HG03442 (cell line): Measurements from ENCODE around the gene S100A12.
"Not testable (repeated sequence)": the region's sequence is repeated elsewhere in the genome, so short reads cannot be mapped to it uniquely, and the experiment has no call there.

Experiments used
- ATAC-seq: cut with Tn5 transposase; IDR thresholded peaks from one replicate; pipeline ENCODE4 v1.9.1; 2021; ENCODE audit warnings: mild to moderate bottlenecking, moderate library complexity; ENCODE audit not compliant: unreplicated experiment

Gene S100A12

DNA sequence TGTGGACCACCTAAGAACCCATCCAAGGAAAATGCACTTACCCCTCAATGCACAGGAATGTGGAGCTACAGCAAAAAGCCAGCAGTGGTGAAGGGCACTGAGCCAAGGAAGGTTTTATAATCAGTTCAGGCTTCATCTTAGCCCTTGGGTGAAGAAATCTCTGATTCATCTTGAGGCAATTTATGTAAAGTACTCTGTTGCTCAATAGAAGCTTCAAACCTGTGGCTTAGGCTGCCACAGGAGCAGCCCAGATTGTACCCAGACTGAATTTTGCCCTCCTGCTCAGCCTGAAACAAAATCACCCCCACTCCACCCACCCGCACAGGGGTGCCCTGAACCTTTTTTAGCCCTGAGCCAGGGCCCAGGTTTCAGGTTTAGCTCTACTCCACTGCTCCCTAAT lies at the start of gene S100A12:
S100A12 (minus strand) TSS at position 111 of the 400 bp plus-strand sequence. CDS start 1,029 bp downstream, outside the sequence.
- no peak for ATAC-seq

DNA sequence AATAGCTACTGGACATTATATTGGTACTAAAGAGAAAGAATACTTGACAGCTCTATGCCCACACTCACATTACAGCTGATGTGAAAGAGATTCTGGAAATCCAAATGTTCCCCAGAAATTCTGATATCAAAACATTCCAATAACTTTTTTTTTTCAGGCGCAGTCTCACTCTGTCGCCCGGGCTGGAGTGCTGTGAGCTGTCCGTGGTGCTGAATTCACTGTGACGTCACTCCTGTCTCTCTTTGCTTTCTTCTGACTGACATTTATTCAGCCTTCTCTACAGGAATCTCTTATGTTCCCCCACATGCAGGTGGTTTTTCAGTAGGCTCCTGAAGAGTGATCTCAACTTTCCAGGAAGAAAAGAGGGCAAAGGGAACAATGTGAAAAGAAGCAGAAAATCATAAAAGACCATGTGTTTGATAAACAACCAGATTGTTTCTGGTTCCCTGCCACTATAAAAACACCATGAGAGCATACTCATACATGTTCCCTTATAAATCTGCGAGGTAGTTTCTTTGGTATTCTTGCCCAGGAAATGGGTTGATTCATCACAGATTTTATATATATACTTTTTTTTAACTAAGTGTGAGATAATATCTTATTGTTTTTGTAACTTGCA lies 47.1 kb upstream of the S100A12 start:
- ATAC-seq: no peak

DNA sequence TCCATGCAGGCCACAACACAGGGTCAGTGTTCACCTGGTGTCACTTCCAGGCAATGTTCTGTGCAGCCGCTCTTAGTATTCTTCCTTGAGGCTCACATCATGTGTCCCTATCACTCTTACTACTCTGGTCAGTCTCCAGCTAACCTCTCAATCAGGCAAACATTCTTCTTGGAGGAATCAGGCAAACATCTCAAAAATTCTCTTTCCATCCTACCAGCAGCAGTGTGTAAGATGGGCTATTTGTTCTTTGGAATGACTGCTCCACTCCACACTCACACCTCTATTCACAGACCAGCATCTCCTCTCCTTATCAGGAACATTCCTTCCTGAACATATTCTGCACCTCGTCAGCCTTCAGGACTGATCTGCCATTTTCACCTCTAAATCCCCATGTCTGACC lies 44.9 kb upstream of the S100A12 start:
- ATAC-seq: no peak

DNA sequence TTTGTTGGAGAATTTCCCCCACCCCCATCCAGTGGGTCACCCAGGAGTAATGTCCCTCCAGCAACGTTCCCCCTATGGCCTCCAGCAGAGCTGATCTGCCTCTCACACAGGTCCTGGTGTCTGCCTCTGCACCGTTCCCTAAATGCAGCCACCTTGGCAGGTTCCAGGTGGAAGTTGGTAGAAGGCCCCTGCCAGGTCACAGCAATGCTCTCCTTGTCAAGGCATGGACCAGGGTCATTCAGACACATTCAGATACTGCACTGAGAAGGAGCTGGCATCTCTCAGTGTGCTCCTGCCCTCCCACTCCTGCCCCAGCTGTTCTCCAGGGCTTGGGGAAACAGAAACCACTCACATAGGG lies 44.0 kb upstream of the S100A12 start:
- not testable (repeated sequence) for ATAC-seq

DNA sequence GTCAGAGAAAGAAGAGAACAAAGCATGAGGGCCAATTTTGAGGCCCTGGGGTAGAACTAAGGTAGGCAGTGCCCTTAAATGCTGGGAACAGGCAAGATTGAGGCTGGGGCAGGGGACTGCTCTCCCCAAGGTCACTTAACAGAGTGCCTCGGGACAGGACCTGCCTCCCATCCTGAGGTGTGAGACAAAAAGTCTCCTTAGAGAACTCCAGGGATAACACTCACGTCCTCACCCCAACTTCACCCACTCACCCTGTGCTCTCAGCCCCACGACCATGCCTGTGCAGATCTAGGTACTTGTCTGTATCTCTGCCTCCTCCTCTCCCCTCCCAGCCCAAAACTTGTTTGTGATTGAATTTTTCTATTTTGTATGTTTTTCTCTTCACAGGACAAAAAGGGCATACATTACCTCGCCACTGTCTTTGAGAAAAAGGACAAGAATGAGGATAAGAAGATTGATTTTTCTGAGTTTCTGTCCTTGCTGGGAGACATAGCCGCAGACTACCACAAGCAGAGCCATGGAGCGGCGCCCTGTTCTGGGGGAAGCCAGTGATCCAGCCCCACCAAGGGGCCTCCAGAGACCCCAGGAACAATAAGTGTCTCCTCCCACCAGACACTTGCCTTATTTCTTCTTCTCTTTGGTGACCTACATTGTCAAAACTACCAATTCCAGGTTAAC lies 43.5 kb upstream of the S100A12 start:
- ATAC-seq: not testable (repeated sequence)

DNA sequence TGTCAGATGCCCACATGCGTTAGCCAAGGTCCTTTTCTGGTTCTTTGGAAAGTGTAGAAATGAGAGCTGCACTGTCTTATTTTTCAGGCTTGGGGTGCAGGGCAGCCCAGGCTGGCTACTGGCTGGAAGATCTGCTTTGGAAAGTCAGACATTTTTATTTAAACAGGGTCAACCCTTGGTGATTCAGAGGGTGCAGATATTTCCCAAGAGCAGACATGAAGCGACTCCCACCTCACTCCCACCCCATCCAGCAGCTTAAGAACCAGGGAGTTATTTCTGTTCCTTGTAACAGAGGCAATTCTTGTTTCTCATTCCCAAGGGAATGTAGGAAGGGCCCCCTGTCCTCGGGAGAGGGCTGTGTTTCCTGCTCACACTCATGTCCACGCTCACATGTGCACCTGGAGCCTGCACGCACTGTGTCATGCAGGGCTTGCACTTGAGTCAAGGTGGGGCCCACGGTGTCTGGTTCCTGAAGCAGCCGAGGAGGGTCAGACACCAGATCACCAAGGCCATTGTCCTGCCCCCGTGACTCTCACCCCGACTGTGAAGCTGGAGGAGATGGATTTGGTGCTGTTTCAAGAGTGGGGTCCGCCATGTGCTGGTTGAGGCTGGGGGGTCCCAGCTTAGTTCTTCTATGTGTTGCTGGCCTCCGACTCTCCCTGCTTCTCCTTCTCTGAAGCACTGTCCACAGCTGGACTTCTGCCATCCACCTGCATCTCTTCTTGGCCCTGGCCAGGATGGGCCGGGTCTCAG lies 41.9 kb upstream of the S100A12 start:
- no peak for ATAC-seq

DNA sequence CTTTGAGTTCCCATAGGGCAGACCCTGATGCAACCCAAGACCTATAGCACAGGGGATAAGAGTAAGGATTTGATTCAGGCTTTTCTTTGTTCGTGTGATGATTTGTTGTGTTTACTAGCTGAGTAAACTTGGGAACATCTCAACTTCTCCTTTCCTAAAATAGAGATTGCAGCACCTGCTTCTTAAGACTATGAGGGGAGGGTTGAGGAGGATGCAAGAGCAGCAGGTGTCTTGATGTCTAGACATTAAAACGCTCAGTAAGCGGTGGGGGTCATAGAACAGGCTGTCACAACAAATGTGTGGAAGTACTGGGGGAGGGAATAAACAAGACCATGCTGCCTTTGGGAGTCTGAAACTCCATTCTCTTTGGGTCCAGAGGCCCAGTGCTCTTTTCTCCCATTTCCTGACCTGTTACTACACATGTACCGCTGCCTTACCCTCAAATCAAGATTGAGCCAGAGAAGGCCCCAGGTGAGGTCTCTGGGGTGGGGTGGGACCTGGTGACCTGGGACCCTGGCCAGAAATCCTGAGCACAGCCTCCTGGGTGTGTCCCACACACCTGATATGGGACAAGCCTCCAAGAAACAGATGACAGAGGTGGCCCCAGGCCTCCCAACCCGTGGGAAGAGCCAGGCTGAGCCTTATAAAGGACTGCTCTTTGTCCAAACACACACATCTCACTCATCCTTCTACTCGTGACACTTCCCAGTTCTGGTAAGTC lies 40.6 kb upstream of the S100A12 start, which contains the start of gene S100A7A:
S100A7A (plus strand) TSS at position 671 of the 721 bp plus-strand sequence. CDS start 1,563 bp downstream, outside the sequence.
- ATAC-seq: no peak

DNA sequence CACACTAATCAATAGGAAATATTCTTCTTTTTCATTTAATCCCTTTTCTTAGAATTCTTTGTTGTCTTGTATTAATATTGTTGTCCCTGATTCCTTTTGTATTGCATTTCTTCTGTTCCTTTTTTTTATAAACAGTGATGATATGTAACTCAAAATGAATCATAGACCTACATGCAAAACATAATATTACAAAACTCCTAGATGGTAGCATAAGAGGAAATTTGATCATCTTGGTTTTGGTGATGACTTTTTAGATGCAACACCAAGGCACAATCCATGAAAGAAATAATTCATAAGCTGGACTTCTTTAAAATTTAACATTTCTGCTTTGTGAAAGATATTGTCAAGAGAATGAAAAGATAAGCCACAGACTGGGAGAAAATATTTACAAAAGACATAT lies 38.5 kb upstream of the S100A12 start:
- ATAC-seq: not testable (repeated sequence)

DNA sequence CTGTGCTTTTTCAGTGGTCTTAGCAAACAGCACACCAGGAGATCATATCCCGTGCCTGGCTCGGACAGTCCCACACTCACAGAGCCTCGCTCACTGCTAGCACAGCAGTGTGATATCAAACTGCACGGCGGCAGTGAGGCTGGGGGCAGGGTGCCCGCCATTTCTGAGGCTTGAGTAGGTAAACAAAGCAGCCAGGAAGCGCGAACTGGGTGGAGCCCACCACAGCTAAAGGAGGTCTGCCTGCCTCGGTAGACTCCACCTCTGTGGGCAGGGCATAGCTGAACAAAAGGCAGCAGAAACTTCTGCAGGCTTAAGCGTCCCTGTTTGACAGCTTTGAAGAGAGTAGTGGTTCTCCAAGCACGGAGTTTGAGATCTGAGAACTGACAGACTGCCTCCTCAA lies 31.9 kb upstream of the S100A12 start:
- not testable (repeated sequence) for ATAC-seq

DNA sequence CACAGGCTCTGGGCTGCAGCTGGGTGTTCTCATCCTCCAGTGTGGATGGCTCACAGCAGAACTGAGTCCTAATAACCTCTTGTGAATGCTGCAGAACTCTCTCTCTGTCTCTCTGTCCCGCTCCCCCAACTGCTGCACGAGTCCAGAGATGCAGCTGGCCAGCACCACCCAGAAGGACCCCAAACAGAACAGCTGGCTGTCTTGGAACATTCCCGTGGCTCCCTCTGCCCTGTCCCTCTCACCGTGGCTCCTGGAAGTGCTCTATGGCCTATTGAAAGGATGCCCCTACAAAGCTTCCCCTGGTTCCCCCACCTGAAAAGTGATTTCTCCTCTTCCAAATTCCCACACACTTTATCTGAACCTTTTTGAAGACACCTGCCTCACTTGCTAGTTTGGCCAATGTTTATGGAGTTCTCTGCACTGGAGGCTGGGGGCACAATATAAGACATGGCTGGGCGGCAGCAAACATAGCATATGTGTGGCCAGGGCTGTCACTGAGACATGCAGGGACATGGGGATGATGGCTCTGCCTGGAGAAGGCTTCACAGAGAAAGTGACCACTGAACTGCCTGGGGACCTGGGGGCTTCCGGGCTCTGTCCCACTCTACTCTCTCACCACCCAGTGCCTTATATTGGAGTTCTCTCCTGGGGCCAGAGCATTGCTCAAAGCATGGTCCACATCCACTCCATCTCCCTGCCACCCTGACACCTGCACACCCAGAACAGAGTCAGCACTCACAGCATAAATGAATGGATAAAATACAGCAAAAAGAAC lies 30.6 kb upstream of the S100A12 start:
- not testable (repeated sequence) for ATAC-seq

DNA sequence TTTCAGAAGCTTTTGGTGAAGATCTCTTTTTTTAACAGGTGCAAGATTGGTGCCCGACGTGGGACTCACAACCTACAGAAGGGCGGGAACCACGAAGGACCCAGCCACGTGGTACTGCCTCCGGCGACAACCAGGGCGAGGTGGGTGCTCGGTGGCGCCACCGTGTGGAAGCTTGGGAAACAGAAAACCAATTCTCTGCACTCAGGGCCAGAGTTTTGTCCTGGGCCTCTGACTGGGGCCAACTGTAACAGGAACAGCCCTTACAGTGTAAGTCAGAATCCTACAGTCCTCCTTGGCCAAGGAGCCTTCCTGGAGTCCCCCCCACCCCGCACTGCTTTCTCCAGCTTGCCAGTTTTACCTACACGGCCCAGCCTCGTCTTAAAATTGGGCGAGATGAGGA lies 29.3 kb upstream of the S100A12 start:
- ATAC-seq: no peak

DNA sequence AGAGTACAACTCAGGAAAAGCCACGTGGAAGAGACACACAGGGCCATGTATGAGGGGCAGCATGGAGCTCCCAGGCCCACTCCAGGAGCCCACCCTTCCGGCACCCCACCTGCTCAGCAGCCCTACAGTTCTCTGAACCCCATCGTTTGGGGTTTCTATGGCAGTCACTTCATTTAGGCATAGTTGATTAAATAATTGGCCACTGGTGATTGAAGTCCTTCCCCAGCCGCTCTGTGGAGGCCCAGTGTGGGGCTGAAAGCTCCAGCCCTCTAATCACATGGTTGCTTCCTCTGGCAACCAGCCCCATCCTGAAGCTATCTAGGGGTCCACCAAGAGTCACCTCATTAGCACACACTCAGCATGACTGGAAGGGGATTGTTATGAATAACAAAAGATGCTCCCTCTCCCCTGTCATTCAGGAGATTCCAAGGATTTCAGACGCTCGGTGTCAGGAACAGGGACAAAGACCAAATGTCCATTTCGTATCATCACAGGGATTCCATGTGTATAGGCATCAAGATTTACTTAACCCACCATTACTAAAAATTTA lies 28.7 kb upstream of the S100A12 start:
- ATAC-seq: no peak

DNA sequence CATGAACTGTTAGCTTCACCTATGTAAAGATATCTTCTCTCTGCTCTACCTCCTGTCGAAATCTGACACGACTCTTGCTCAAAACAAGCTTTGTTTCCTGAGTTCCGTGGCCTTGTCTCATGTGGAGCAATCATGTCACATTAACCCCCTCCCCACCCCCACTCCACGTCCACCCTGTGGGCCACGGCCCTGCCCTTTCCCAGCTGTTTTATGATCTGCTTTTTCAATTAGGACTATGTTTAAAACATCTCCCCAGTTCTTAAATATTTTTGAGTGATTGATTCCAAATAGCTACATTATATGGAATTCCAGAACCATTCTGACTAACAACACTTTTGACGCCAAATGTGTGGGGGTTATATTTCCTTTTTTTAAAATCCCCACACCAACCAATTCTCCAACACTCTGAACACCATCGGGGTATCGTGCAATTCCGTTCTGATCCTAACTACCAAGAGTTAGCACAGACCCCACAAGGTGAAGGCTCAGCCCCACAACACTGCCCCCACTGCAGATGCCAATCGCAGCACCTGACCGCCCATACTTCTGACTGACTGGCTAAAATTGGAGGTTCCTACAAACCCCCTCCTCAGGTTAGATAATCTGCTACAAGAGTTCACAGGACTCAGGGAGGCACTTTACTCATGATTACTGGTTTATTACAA lies 28.1 kb upstream of the S100A12 start:
- no peak for ATAC-seq

DNA sequence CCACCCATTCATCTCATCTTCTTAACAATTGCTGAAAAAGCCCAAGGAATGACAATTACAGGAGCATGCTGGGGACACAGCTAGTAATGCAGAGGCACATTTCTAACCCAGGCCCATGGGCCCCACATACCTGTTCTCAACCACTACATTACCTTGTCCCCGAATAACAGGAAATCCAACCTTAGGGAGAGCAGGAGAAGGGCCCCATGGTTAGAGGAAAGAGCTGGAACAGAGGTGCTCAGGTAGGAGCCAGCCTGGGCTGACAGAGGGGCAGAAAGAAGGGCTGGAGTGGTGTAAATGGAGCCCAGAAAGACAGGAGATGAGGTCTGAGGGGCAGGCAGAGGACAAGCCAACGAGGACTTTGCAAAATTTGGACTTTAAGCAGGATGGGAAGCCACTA lies 26.8 kb upstream of the S100A12 start:
- ATAC-seq: no peak

DNA sequence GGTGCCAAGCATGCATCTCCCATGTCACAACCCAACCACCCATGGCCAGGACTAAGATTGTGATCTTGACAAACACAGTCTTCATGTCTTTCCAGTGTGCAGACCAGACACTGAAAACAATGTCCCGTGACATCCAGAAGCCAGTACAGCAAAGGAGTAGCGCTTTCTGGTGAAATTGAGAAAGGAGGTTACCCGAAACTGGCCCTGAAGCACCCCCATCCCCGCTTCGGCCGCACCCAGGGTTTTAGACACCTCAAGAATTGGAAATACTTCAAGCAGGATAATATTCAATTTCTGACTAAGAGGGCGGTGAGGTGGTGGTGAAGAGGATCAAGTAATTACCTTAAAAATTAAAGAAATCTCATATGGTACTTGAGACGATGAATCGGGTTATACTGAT lies 26.0 kb upstream of the S100A12 start:
- no peak for ATAC-seq

DNA sequence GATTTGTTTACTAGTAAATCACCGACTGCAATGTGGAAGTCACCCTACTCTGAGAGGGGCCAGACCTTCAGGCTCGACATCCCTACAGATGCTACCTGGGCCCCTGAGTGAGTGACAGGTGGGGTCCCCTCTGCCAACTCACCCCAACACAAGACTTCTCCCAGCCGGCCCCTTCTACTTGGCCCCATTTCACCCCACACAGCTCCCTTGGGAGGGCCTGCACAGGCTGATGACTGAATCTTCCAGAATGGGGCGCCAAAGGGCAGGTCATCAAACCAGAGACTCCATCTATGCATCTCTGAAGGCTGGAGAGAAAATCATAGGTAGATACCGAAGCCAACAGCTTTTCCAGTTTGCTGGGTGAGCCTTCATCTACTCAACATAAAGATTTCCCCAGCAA lies 24.8 kb upstream of the S100A12 start:
- ATAC-seq: no peak

DNA sequence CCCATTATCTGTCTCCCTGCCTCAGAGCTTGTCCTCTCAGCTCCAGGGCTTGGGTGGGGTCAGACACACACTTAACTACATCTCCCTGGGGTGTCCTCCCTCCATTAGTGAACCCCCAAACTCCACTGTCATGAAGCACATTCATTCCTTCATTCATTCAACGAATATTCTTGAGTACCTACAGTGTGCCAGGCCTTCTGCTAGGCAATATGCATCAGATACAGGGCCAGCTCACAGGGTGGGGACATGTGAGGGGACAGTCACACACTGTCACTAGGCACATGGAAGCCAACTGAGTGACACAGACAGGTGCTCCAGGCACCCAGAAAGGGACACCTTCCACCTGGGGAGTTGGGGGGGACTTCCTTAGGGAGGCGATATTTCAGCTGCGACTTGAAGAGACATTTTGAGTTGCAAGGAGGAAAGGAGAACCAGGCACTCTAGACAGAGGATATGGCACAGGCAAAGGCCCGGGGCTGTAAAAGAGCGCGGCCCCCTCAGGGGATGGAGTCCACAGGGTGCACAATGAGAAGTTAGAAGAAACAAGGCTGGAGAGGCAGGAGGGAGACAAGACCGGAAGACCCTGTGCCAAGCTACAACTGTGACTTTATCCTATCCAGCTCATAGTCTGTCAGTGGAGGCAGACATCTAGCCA lies 24.1 kb upstream of the S100A12 start:
- ATAC-seq: no peak

DNA sequence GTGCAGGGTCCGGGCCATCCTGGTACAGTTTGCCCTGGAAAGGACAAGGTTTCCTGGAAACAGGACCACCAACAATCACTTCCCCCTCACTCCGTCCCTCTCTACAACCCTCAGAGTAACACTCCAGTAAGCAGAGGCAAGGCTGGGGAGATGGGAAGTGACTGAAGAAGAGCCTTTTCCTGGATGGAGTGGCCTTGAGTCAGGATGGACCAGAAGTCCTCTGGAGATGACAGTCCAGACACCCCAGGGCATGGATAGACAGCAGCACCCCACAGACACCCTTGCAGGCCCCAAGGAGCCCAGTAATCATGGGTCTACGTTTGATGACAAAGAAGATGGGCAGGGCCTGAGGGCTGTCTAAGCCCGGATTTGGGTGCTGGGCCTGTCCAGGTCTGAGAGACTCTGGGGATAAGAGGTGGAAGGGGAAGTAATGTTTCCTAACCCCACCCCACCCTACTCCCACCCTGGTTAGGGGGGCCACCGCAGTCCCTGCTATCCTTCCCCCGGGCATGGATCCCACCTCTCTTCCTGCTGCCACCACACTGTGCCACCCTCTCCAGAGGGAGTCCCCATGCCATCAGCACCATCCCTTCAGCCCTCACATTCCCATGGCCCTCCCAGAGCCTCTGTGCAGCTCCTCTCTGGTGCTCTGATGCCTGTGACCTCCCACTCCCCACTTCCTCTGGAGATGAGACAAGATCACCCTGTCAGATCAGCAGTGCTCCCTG lies 22.7 kb upstream of the S100A12 start:
- ATAC-seq: no peak
